SK-MEL-5 (cell line): ENCODE measurements around the gene SPATA25. TPM values are rescaled to one million over a fixed set of nuclear protein-coding genes. Genes with fewer than 3 reads are reported as not detected.
"Not testable (repeated sequence)": the region's sequence is repeated elsewhere in the genome, so short reads cannot be mapped to it uniquely, and the experiment has no call there.

Experiments used
- DNase-seq: peaks from one replicate; pipeline ENCODE4 v3.0.0-alpha.2; 2016; ENCODE audit warnings: low read depth, low spot score
- in situ Hi-C: cut with HindIII; loops from 2 replicates; pipeline ENCODE4 v1.10.0; 2016; ENCODE audit warnings: low sequenced_read_pairs, high pct_unique_total_duplicates, low pct_unique_long_range_greater_than_20kb
- polyA plus RNA-seq, 2 experiments: library from polyadenylated mRNA; depleted of rRNA; stranded (reverse); fragments of >200 nt; gene quantifications; 2 replicates each; pipeline ENCODE4 v1.2.3, GENCODE V29; 2015
- total RNA-seq: library from RNA; depleted of rRNA; stranded (reverse); fragments of >200 nt; shearing (Covaris generic); gene quantifications from 2 replicates; pipeline ENCODE4 v1.2.3, GENCODE V29; 2014; rRNA removed

Gene SPATA25, protein sequence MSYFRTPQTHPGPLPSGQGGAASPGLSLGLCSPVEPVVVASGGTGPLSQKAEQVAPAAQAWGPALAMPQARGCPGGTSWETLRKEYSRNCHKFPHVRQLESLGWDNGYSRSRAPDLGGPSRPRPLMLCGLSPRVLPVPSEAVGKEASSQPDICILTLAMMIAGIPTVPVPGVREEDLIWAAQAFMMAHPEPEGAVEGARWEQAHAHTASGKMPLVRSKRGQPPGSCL
- 1.3 and 2.2 TPM in 2 replicates for total RNA-seq
- 0.63 and 0.69 TPM in 2 replicates for polyA plus RNA-seq (2015; cell fraction: cytosol; rRNA removed)
- polyA plus RNA-seq (2015; cell fraction: nucleus; rRNA removed), result 12.0 and 28.6 TPM in 2 replicates

DNA sequence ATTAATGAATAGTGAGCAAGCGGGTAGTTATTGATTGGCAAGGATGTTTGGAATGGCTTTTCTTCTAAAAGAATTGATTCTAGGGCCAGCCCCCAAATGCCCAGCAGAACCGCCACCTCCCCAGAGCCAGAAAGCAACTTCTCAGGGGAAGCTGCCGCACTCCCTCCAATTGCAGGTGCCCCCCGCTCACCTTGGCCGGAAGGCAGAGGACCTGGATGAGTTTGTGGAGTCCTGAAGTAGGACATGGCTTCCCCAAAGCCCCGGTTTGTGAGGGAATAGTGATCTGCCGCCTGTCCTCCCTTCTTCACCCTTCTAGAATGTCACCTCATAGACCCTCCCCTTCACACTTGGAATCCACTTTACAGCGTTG is at the start of gene SPATA25:
TSS of gene SPATA25 (minus strand) at position 277 of the 370 bp plus-strand sequence. CDS start at position 245, 32 bp downstream.
- in situ Hi-C loops, result no loop called here
- no peak for DNase-seq

DNA sequence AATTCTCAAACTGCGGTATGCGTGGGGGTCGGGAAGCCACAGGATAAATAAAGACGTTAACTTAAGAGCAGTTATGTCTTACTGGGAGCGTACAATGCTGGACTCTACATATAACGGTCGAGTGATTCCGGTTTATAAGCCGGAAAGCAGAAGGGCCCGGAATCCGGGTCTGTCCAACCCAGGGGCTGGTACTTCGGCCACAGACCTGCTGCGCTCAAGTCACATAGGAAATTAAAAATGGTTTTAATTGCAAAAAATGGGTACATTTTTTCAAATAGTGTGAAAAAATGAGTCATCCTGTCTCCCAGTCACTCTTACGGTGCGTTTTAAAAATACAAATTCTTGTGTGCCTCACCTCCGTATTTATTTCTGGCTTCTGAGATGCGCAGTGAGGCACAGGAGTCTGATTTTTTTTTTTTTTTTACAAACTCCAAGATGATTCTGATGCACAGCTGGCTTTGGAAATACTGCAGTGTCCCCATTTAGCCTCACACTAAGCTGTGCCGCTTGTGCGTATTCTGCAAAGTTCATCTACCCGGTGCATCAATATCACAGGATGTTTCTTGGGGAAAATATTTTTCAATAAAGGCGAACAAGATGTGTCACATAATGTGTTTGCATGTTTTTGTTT is 48.1 kb upstream of the SPATA25 start:
- DNase-seq, result no peak
- in situ Hi-C loops, result no loop called here

DNA sequence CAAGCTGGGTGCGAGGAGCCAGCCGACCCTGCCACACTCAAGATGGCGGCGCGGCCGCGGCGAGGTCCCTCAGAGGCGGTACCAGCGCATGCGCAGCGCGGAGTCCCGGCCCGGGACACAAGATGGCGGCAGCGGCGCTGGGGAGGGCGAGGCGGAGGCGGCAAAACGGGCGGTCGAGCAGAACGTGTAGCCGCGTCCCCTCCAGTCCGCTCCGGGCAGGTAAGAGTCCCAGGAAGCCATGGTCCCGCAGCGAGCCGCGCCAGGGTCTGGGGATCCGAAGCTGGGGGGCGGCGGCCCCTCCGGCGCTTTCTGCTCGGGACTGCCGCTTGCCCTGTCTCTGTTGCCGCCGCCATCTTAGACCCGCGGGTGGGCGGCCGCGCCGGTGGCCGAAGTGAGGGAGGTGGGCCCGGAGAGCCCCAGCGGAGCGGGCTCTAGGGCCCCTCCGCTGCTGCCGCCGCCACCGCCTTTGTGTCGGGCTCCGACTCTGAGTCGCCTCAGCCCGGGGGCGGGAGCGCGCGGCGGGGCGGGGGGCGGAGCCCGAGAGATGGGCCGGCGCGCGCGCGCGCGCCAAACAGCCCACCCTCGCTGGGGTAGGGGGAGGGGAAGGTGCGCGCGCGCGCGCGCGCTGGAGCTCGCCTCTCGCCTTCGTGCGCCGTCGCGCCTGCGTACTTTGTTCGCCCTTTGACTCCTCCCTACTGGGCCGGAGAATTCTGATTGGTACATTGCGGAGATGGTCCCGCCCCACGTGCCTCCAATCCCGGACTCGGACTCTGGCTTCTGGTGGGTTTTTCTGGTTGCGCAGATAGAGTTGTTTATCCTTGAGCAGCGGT is 47.4 kb upstream of the SPATA25 start, which contains the start of gene PCIF1:
TSS of gene PCIF1 (plus strand) at position 98 of the 830 bp plus-strand sequence. CDS start 4,317 bp downstream, outside the sequence.
- in situ Hi-C loops, result no loop called here
- DNase-seq, result peak; percentile 99

DNA sequence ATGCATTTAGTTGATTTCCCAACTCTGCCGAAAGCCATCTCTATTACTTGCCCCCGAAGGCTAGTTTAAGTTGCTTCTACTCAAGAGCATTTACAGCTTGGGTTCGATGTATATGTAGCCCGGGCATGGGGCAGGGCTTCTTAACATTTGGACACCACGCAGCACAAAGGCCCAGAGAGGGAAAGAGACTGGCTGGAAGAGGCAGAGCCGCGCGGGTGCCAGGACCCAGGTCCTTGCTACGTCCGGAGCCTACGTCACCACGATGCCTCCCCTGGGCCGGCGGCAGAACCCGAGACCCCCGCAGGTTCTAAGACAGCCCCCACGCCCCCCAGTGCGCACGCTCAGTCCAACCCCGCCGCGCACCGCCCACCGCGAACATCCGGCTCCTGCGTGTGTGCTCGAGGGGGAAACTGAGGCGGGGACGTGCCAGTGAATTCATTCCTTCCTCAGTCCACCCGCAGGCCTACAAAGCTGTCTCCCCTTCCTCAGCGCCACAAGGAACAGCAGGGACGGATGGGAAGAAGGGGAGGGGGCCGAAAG is 46.7 kb upstream of the SPATA25 start:
- in situ Hi-C loops, result no loop called here
- DNase-seq, result peak; percentile 55

DNA sequence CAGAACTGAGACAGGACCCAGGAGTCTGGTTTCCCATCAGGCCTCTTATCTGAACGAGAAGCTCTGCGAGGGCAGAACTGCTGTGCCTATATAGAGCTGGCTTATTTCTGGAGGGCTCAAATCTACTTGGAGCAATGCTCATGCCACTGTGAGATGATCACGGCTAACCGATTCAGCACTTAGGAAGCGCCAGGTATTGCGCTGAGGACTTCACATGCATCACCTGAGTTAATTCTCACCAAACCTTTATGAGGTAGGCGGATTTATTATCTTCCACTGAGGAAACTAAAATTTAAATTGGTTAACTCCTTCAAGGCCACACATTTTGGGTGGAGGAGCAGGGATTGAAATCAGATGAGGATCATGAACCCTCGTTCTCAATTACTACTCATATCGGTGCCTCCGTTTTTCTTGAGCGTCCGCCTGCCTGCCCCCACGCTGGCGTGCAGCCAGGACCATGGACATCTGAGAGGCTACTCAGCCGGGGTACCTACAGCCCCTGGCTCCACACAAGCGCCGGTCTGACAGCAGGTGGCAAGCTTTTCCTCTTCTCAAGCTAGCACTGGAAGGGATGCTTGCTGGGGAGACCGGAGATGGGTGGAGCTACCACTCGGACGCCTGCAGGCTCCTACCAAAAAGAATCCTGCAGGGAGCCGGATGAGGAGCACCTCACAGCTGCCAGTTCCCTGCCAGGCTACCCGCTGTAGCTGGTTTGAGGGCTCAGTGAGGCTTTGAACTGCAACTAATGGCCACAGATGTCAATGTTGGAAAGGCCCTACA is 46.0 kb upstream of the SPATA25 start:
- in situ Hi-C loops, result no loop called here
- DNase-seq, result peak; percentile 80

DNA sequence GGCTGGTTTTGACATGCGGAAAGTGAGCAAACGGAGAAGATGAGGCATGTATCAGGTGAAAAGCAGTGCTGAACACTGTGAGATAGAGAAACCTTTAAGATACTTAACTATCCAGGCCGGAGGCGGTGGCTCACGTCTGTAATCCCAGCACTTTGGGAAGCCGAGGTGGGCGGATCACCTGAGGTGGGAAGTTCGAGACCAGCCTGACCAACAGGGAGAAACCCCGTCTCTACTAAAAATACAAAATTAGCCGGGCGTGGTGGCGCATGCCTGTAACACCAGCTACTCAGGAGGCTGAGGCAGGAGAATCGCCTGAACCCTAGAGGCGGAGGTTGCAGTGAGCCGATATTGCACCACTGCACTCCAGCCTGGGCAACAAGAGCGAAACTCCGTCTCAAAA is 44.3 kb upstream of the SPATA25 start:
- in situ Hi-C loops, DNase-seq: not testable (repeated sequence)

DNA sequence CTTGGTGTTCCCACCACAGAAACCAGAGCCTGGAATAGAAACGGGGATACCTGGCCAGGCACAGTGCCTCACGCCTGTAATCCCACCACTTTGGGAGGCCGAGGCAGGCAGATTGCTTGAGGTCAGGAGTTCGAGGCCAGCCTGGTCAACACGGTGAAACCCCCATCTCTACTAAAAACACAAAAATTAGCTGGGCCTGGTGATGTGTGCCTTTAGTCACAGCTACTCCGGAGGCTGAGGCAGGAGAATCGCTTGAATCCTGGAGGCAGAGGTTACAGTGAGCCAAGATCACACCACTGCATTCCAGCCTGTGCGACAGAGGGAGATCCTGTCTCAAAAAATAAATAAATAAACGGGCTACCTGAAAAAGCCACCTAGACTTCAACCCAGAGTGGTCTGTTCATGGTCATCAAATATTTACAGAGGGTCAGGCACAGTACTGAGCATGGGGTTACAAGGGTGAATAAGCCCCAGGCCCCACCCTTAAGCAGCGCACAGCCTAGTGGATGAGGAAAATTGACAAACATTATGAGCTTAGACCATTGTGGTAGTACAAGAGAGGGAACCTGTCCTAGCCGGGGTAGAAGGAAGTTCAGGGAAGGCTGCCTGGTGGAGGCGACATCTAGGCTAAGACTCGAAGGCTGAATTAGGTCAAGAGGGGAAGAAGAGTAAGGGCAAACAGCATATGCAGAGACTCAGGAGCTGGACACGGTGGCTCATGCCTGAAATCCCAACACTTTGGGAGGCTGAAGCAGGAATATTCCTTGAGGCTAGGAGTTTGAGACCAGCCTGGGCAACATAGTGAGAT is 39.9 kb upstream of the SPATA25 start:
- no peak for DNase-seq
- in situ Hi-C loops, result no loop called here

DNA sequence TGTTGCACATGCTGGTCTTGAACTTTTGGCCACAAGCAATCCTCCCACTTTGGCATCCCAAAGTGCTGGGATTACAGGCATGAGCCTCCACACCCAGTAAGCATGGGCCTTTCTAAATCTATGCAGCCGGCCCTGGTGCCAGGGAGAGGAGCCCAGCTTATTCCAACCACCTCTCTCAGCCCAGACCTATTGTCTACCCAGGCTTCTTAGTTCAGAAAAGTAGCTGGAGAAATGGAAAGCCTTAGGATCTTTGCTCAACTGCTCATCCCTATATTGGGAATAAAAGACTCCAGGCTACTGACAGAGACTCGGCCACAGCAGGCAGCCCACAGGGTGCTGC is 39.3 kb upstream of the SPATA25 start:
- no peak for DNase-seq
- in situ Hi-C loops, result no loop called here

DNA sequence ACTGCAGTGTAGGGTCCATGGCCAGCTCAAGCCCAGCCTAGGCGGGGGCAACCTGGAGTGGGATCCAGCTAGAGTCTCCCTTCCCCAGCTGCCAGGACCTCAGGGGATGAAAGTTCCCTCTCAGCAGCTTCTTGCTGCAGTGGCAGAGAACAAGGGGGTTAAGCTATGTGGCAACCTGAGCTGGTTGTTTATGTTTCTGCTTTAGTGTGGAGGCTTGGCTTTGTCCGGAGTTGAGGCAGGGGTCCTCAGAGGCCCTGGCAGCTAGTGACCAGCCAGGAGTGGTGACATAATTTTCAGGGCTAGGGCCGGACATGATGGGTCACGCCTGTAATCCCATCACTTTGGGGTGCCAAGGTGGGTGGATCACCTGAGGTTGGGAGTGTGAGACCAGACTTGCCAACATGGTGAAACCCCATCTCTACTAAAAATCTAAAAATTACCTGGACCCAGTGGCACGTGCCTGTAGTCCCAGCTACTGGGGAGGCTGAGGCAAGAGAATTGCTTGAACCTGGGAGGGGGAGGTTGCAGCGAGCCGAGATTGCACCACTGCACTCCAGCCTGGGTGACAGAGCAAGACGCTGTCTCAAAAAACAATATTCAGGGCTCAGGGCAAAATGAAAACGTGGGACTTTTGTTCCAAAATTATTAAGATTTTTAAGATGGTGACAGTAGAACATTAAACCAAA is 38.5 kb upstream of the SPATA25 start:
- DNase-seq, result no peak
- in situ Hi-C loops, result no loop called here

DNA sequence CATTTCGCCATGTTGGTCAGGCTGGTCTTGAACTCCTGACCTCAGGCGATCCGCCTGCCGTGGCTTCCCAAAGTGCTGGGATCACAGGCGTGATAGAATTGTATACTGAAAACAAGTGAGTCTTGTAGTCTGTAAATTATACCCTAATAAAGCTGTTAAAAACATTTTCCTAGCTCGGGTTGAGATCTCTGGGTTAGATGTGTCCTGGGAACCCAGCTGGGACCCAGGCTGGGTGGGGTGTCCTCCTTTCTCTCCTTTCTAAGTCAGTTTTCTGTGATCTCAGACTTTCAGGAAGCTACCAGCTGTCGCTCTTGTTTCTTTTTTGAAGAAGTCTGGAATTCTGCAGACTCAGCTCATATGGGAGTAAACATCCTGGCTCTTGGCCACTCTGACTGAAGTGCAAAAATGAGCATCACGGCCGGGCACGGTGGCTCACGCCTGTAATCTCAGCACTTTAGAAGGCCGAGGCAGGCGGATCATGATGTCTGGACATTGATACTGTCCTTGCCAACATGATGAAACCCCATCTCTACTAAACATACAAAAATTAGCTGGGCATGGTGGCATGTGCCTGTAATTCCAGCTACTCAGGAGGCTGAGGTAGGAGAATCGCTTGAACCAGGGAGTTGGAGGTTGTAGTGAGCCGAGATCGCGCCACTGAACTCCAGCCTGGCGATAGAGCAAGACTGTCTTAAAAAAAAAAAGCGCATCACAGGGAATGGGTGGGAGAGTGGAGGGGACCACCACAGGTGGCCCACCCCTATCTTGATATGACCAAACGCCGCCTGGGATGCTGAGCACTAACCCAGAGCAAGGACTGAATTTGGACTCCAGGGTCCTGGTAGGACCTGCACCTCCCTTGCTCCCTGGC is 37.2 kb upstream of the SPATA25 start:
- no peak for DNase-seq
- in situ Hi-C loops, result no loop called here

DNA sequence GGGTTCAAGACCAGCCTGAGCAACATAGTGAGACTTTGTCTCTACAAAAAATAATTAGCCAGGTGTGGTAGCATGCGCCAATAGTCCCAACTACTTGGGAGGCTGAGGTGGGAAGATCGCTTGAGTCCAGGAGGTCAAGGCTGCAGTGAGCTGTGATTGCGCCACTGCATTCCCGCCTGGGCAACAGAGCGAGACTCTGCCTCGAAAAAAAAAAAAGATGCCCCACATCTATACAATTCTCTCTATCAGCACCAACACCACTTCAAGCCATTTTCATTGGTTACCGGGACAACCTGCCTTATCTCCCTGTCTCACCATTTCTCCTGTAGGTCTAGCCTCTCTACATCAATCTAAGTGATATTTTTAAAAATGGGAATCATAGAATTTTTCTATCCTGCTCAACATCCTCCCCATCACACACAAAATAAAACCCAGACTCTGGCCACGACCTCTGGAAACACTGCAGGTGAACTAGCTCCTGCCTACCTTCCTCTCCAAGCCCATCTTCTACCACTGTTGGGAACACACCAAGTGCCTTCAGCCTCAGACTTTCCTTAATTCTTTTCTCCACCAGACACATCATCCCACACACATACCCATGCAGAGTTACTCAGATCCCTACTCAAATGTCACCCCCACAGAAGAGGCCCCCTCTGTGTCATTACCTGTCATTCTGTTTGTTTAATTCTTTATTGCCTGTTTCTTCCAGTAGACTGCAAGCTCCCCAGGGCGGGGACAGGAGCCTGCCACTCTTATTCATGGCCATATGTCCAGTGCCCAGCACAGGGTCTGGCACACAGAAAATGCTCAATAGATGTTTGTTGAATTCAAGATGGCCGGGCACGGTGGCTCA is 34.1 kb upstream of the SPATA25 start:
- DNase-seq, result no peak
- in situ Hi-C loops, result no loop called here

DNA sequence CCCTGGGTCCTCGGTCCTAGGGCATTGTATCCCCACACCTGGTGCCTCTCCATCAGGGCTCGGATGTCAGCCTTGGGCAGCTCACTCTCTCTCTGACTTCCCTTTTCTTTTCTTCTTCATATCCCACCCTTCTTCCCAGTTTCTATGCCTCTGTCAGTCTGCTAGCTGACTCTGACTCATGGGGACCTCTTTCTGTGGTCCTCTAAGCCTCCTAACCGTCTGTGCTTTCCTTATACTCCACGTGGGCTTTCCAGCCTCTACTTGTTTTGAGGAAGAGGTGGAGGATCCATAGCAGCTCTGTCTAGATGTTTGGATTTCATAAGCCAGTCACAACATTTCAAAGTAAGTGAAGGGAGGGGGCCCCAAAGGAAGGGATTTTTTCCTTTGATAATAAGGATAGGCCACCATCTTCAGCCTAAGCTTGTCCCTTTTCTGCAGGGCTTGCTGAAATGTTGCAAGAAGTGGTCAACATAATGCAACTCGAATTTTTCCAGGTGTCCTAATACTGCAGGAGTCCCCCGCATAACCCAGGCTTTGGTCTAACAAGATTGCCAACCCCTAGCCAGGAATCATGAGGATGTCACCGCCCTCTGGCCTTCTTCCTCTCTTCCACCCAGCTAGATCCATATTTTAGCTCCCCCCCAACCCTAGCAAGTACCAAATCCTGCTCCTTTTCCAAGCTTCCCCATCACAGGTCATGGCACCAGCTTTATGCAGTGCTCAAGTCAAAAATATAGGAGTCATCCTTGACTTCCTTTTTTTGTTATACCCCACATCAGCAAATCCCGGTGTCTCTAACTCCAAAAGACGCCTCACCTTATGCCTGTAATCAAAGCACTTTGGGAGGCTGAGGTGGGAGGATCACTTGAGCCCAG is 33.3 kb upstream of the SPATA25 start:
- in situ Hi-C loops, result no loop called here
- DNase-seq, result no peak

DNA sequence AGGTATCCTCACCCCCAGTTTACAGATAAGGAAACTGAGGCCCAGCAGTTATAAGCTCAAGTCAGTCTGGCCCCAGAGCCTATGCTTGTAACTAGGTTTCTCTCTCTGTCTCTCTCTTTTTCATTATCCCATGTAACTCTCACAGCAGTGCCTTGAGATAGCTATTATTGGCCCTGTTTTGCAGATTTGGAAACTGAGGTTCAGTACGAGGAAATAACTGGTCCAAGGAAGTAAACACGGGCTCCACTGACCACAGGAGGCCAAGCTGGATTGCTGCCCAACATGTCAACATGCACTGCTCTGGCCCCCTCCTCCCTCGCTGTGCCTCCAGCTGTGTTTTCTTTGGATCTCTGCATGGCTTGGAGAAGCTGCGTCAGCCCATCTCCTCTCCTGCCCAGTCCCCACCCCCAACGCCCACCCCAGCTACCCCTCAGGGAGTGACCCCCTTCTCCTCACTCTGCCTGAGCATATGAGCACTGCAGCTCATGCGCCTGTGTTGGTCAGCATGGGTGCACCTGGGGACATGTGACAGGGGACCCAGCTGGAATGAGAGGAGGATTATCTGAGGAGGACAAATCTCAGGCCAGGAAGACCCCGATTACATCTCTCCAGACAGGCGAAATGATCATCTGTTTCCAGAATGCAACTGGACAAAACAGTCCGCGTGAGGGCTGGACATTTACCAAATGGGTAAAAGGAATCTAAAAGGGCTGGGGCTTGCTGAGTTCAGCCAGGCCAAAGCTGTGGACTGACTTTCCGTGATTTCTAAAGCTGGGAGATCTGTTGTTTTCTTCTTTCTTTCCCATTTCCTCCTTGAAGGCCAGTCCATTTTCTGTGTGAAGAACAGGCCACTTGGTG is 32.3 kb upstream of the SPATA25 start:
- in situ Hi-C loops, result no loop called here
- DNase-seq, result no peak
